HCT116 (cell line): ENCODE data around the gene PTPRO. TPM values are rescaled to one million over a fixed set of nuclear protein-coding genes. Genes with fewer than 3 reads are reported as not detected.

Source experiments
- ATAC-seq: fragments of 200-7000 bp; cut with Tn5 transposase; 2 replicates; pipeline ENCODE4 v1.9.1; 2020; ENCODE audit warnings: mild to moderate bottlenecking, moderate library complexity
- BruUV-seq: library from RNA; stranded (reverse); fragments of 400-500 nt; replicated peaks from 2 replicates; lab custom pipeline; 2021; lab: Mats Ljungman, UMichigan
- CTCF ChIA-PET: fragments of 300-600 bp; sonication (Branson Sonifier 250); formaldehyde crosslinking; loops from one replicate; lab custom pipeline; 2021; ENCODE audit warnings: antibody characterized with exemption; lab: Charles Lee
- POLR2A ChIA-PET: fragments of 300-600, 350-600 bp; sonication (Branson Sonifier 250); formaldehyde crosslinking; loops from one replicate; lab custom pipeline; 2021; ENCODE audit warnings: antibody characterized with exemption; lab: Charles Lee
- RAD21 ChIA-PET, 2 experiments: fragments of 300-600 bp; sonication (Branson Sonifier 250); formaldehyde crosslinking; loops; one replicate each; lab custom pipeline; 2023; ENCODE audit warnings: low total read pairs in 2 of 2; ENCODE audit not compliant: uncharacterized antibody in 2 of 2, unreplicated experiment in 2 of 2, low non-redundant PET in 1 of 2; lab: Charles Lee
- DNase-seq: peaks from one replicate; pipeline ENCODE4 v3.0.0-alpha.2; 2010; ENCODE audit warnings: low read depth, low spot score
- H2AFZ ChIP-seq: fragments of 200-600 bp; shearing (Covaris generic), sonication (generic); 2 replicates; pipeline ENCODE4 v1.6.1; 2017; ENCODE audit warnings: low read depth, mixed run types, mixed read lengths, antibody characterized with exemption, low read length; ENCODE audit not compliant: poor library complexity, severe bottlenecking
- H3K27ac ChIP-seq: 2 replicates; pipeline ENCODE4 v1.5.1; 2012; ENCODE audit warnings: low read depth, low read length
- H3K27me3 ChIP-seq: fragments of 200-600 bp; sonication (generic); 2 replicates; pipeline ENCODE4 v1.6.1; 2016; ENCODE audit warnings: mixed run types, low read length, mixed read lengths; ENCODE audit not compliant: insufficient read depth
- H3K36me3 ChIP-seq, 2 experiments: fragments of 200-500 bp in 1 of 2; fragments of 200-600 bp in 1 of 2; sonication (Bioruptor generic) in 1 of 2; sonication (generic) in 1 of 2; 2 replicates each; pipeline versions ENCODE4 v1.5.1 to v1.6.1; 2014 to 2016; ENCODE audit warnings: low read length in 2 of 2, inconsistent platforms in 1 of 2, mixed read lengths in 1 of 2, mixed run types in 1 of 2; ENCODE audit not compliant: insufficient read depth in 2 of 2, control insufficient read depth in 1 of 2
- H3K4me1 ChIP-seq, 2 experiments: fragments of 200-600 bp in 1 of 2; sonication (generic) in 1 of 2; 2 replicates each; pipeline versions ENCODE4 v1.5.1 to v1.6.1; 2012 to 2017; ENCODE audit warnings: low read length in 2 of 2, inconsistent platforms in 1 of 2, mild to moderate bottlenecking in 1 of 2, mixed read lengths in 1 of 2, mixed run types in 1 of 2, moderate library complexity in 1 of 2; ENCODE audit not compliant: insufficient read depth in 2 of 2, control insufficient read depth in 1 of 2
- H3K4me2 ChIP-seq: fragments of 200-600 bp; sonication (generic); 2 replicates; pipeline ENCODE4 v1.6.1; 2017; ENCODE audit warnings: mixed run types, low read length, mixed read lengths
- H3K4me3 ChIP-seq, 2 experiments: fragments of 200-600 bp in 1 of 2; sonication (generic) in 1 of 2; replicated peaks in 1 of 2; 2 replicates each; pipeline ENCODE4 v1.5.1; 2011 to 2016; ENCODE audit warnings: low read length in 2 of 2, control low read depth in 1 of 2, low read depth in 1 of 2, mild to moderate bottlenecking in 1 of 2, mixed read lengths in 1 of 2, mixed run types in 1 of 2
- H3K79me2 ChIP-seq: fragments of 200-600 bp; sonication (generic); 2 replicates; pipeline ENCODE4 v1.6.1; 2017; ENCODE audit warnings: mild to moderate bottlenecking, mixed run types, low read length, moderate library complexity, mixed read lengths; ENCODE audit not compliant: insufficient read depth
- H3K9ac ChIP-seq: fragments of 200-600 bp; sonication (generic); 2 replicates; pipeline ENCODE4 v1.6.1; 2016; ENCODE audit warnings: low read length, mixed read lengths
- H3K9me2 ChIP-seq: fragments of 200-600 bp; sonication (generic), shearing (Covaris generic); 2 replicates; pipeline ENCODE4 v1.6.1; 2017; ENCODE audit warnings: mixed run types, mild to moderate bottlenecking, moderate library complexity; ENCODE audit not compliant: insufficient read depth
- H3K9me3 ChIP-seq, 2 experiments: fragments of 200-500 bp in 1 of 2; fragments of 200-600 bp in 1 of 2; sonication (Bioruptor generic) in 1 of 2; sonication (generic) in 1 of 2; 2 replicates each; pipeline ENCODE4 v1.6.1; 2014 to 2017; ENCODE audit warnings: low read length in 2 of 2, mixed read lengths in 2 of 2, inconsistent platforms in 1 of 2, low read depth in 1 of 2, mild to moderate bottlenecking in 1 of 2, mixed run types in 1 of 2, moderate library complexity in 1 of 2; ENCODE audit not compliant: control insufficient read depth in 1 of 2, insufficient read depth in 1 of 2
- H4K20me1 ChIP-seq: fragments of 200-600 bp; sonication (generic), shearing (Covaris generic); 2 replicates; pipeline ENCODE4 v1.6.1; 2017; ENCODE audit warnings: mixed run types, mild to moderate bottlenecking, moderate library complexity; ENCODE audit not compliant: insufficient read depth
- CEBPB ChIP-seq: IDR thresholded peaks from 2 replicates; pipeline ENCODE4 v1.6.1; 2012; ENCODE audit warnings: low read depth
- EZH2 ChIP-seq: fragments of 200-600 bp; sonication (generic); IDR thresholded peaks from 2 replicates; pipeline ENCODE4 v1.6.1; 2017; ENCODE audit warnings: antibody characterized with exemption, mixed run types
- RAD21 ChIP-seq: IDR thresholded peaks from 2 replicates; pipeline ENCODE4 v1.6.1; 2012; ENCODE audit warnings: low read depth, mild to moderate bottlenecking
- TCF7L2 ChIP-seq: IDR thresholded peaks from 2 replicates; pipeline ENCODE4 v1.7.0; 2011; ENCODE audit warnings: borderline replicate concordance, inconsistent platforms; ENCODE audit not compliant: insufficient read depth, insufficient read length; ENCODE audit errors: extremely low read depth
- ZNF274 ChIP-seq: fragments of 200-500 bp; sonication (Bioruptor generic); IDR thresholded peaks from 2 replicates; pipeline ENCODE4 v1.6.1; 2014; ENCODE audit warnings: mild to moderate bottlenecking, low read depth, low read length, inconsistent platforms
- intact Hi-C: fragments of 100-400 bp; cut with micrococcal nuclease; formaldehyde crosslinking; loops from 2 replicates; pipeline ENCODE4 v1.10.0; 2022
- total RNA-seq: library from RNA; stranded (reverse); gene quantifications from one replicate; pipeline ENCODE4 v1.2.1, GENCODE V29; 2021; ENCODE audit not compliant: unreplicated experiment

Gene PTPRO
- total RNA-seq, 1 experiment from 2014 or later, result not detected

DNA sequence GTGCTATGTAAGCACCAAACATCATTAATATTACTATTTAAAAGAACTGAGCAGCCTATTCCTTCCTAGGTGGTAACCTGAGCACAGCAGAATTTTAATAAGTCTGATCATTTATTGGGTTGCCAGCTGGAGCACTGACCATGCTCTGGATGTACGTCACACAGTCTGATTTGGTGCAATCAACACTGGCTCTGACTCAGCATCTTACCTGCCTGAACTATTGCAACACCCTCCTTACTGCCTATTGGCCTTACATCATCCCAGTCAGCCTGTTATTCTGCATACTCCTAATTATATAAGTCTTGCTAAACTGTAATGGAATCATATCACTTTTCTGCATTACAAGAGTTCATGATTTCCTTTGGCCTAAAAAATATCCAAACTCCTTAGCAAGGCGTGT is 149.7 kb downstream of the PTPRO start:
- H3K4me1 ChIP-seq, result no peaks in the 10 kb centered on the region
- no peaks in the 10 kb centered on the region for H3K79me2 ChIP-seq
- no peaks in the 10 kb centered on the region for H3K9me2 ChIP-seq
- RAD21 ChIA-PET, result no interaction called here
- CTCF ChIA-PET, result no interaction called here
- H3K27me3 ChIP-seq, result peaks cover 86% of the 10 kb centered on the region
- BruUV-seq, result no TSS peak
- no peaks in the 10 kb centered on the region for H3K9me3 ChIP-seq
- intact Hi-C loops, result no loop called here
- TF ChIP-seq TCF7L2 (no peak), CEBPB (peak; percentile 68)
- ATAC-seq, result no peak
- no peak overlapping the region for H3K9ac ChIP-seq
- no peaks in the 10 kb centered on the region for H3K36me3 ChIP-seq
- no peak overlapping the region for H3K4me3 ChIP-seq
- no peak for DNase-seq
- no peak overlapping the region for H3K4me2 ChIP-seq
- no peaks in the 10 kb centered on the region for H4K20me1 ChIP-seq
- no peak overlapping the region for H3K27ac ChIP-seq
- H2AFZ ChIP-seq, result no peak overlapping the region
- POLR2A ChIA-PET, result no interaction called here

GRCh38 chr12:15474766-15475165 is 152.5 kb downstream of the PTPRO start:
- Histone ChIP-seq H3K9me2 (no peaks in the 10 kb centered on the region), H3K9me3 (no peaks in the 10 kb centered on the region), H3K9ac (no peak overlapping the region), H3K36me3 (no peaks in the 10 kb centered on the region), H2AFZ (no peak overlapping the region), H3K79me2 (no peaks in the 10 kb centered on the region), H3K4me2 (no peak overlapping the region), H4K20me1 (no peaks in the 10 kb centered on the region), H3K27ac (no peak overlapping the region), H3K27me3 (peaks cover 65% of the 10 kb centered on the region), H3K4me1 (no peaks in the 10 kb centered on the region), H3K4me3 (no peak overlapping the region)
- ChIA-PET POLR2A (no interaction called here), RAD21 (no interaction called here), CTCF (no interaction called here)
- BruUV-seq, result no TSS peak
- intact Hi-C loops, result no loop called here
- no peak for ATAC-seq
- DNase-seq, result no peak
- no peak for TF ChIP-seq CEBPB
- TF ChIP-seq RAD21, result no peak
- no peak for TF ChIP-seq TCF7L2
- TF ChIP-seq ZNF274, result no peak
- TF ChIP-seq EZH2, result no peak
